Measurements from ENCODE around the gene PERM1. TPM values are rescaled to one million over a fixed set of nuclear protein-coding genes. Genes with fewer than 3 reads are reported as not detected.

Gene PERM1
- total and polyA plus RNA-seq, 4 donors, result 0.42 to 1.5 (median 0.49) TPM

GRCh38 chr1:982765-983436, 1.0 kb upstream of the PERM1 start:
- Histone ChIP-seq H3K36me3 (ENCODE audit: control insufficient read depth in 1 of 2, insufficient read depth in 2 of 2, low read length in 1 of 2) (no peaks in the 10 kb centered on the region), H3K4me3 (ENCODE audit: low read length in 2 of 2) (no peak overlapping the region), H3K27me3 (ENCODE audit: control insufficient read depth in 1 of 2, insufficient read depth in 2 of 2, low read length in 1 of 2) (no peaks in the 10 kb centered on the region), H3K9me3 (ENCODE audit: control insufficient read depth, low read length) (no peaks in the 10 kb centered on the region), H3K4me1 (ENCODE audit: control insufficient read depth in 1 of 2, insufficient read depth in 2 of 2, low read length in 2 of 2) (no peaks in the 10 kb centered on the region), H3K27ac (ENCODE audit: low read depth in 1 of 2, low read length in 2 of 2) (no peak overlapping the region)
- DNase-seq, result no peak
- 90 to 92% methylated on average over 43 of the region's 43 CpGs for WGBS, 2 donors
- ATAC-seq (ENCODE audit: low FRiP score), result no peak
- intact Hi-C loops (cut with DNase I), result loop anchor here (5.0 to 10.0 kb wide), 2 partner anchors 84 to 312 kb away; no protein-coding TSS in a partner anchor

- intact Hi-C loops (cut with DNase I), result loop anchor here (5.0 to 10.0 kb wide), 2 partner anchors 86 to 313 kb away; no protein-coding TSS in a partner anchor
- H3K27me3 ChIP-seq (ENCODE audit: control insufficient read depth in 1 of 2, insufficient read depth in 2 of 2, low read length in 1 of 2), result no peaks in the 10 kb centered on the region
Measured at GRCh38 chr1:981491-981954, 370 bp downstream of the PERM1 start.

GRCh38 chr1:980602-981395, 1.1 kb downstream of the PERM1 start:
- no peaks in the 10 kb centered on the region for H3K27me3 ChIP-seq (ENCODE audit: control insufficient read depth in 1 of 2, insufficient read depth in 2 of 2, low read length in 1 of 2)
- DNase-seq (peak in 1 of 2 donors; percentile 38), ATAC-seq (ENCODE audit: low FRiP score) (no peak)
- H3K9me3 ChIP-seq (ENCODE audit: control insufficient read depth, low read length), result no peaks in the 10 kb centered on the region
- H3K36me3 ChIP-seq (ENCODE audit: control insufficient read depth in 1 of 2, insufficient read depth in 2 of 2, low read length in 1 of 2), result no peaks in the 10 kb centered on the region
- H3K4me3 ChIP-seq (ENCODE audit: low read length in 2 of 2), result no peak overlapping the region
- no peaks in the 10 kb centered on the region for H3K4me1 ChIP-seq (ENCODE audit: control insufficient read depth in 1 of 2, insufficient read depth in 2 of 2, low read length in 2 of 2)
- no peak overlapping the region for H3K27ac ChIP-seq (ENCODE audit: low read depth in 1 of 2, low read length in 2 of 2)
- intact Hi-C loops (cut with DNase I), result loop anchor here (5.0 to 10.0 kb wide), 2 partner anchors 87 to 314 kb away; no protein-coding TSS in a partner anchor
- WGBS, 2 donors, result 87 to 90% methylated on average over 35 of the region's 35 CpGs

More at GRCh38 chr1:981491-981954, 370 bp downstream of the PERM1 start:
- H3K9me3 ChIP-seq (ENCODE audit: control insufficient read depth, low read length), result no peaks in the 10 kb centered on the region
- no peaks in the 10 kb centered on the region for H3K4me1 ChIP-seq (ENCODE audit: control insufficient read depth in 1 of 2, insufficient read depth in 2 of 2, low read length in 2 of 2)
- no peak overlapping the region for H3K4me3 ChIP-seq (ENCODE audit: low read length in 2 of 2)
- WGBS, 2 donors, result 86 to 89% methylated on average over 20 to 21 of the region's 21 CpGs
- ATAC-seq (ENCODE audit: low FRiP score) (peak; percentile 20), DNase-seq (peak in 1 of 2 donors; percentile 42)
- no peaks in the 10 kb centered on the region for H3K36me3 ChIP-seq (ENCODE audit: control insufficient read depth in 1 of 2, insufficient read depth in 2 of 2, low read length in 1 of 2)
- no peak overlapping the region for H3K27ac ChIP-seq (ENCODE audit: low read depth in 1 of 2, low read length in 2 of 2)

GRCh38 chr1:980137-980571, 1.7 kb downstream of the PERM1 start:
- DNase-seq, result peak in 1 of 2 donors; percentile 47
- Histone ChIP-seq H3K27ac (ENCODE audit: low read depth in 1 of 2, low read length in 2 of 2) (no peak overlapping the region), H3K9me3 (ENCODE audit: control insufficient read depth, low read length) (no peaks in the 10 kb centered on the region), H3K36me3 (ENCODE audit: control insufficient read depth in 1 of 2, insufficient read depth in 2 of 2, low read length in 1 of 2) (no peaks in the 10 kb centered on the region), H3K27me3 (ENCODE audit: control insufficient read depth in 1 of 2, insufficient read depth in 2 of 2, low read length in 1 of 2) (no peaks in the 10 kb centered on the region), H3K4me1 (ENCODE audit: control insufficient read depth in 1 of 2, insufficient read depth in 2 of 2, low read length in 2 of 2) (no peaks in the 10 kb centered on the region), H3K4me3 (ENCODE audit: low read length in 2 of 2) (no peak overlapping the region)
- intact Hi-C loops (cut with DNase I), result loop anchor here (5.0 to 10.0 kb wide), 2 partner anchors 87 to 315 kb away; no protein-coding TSS in a partner anchor
- ATAC-seq (ENCODE audit: low FRiP score), result no peak
- 87% methylated on average over 13 of the region's 13 CpGs for WGBS, 2 donors

GRCh38 chr1:979744-980072, 2.2 kb downstream of the PERM1 start:
- 95% methylated on average over 9 of the region's 9 CpGs for WGBS, 2 donors
- Histone ChIP-seq H3K9me3 (ENCODE audit: control insufficient read depth, low read length) (no peaks in the 10 kb centered on the region), H3K4me3 (ENCODE audit: low read length in 2 of 2) (no peak overlapping the region), H3K4me1 (ENCODE audit: control insufficient read depth in 1 of 2, insufficient read depth in 2 of 2, low read length in 2 of 2) (no peaks in the 10 kb centered on the region), H3K27me3 (ENCODE audit: control insufficient read depth in 1 of 2, insufficient read depth in 2 of 2, low read length in 1 of 2) (no peaks in the 10 kb centered on the region), H3K36me3 (ENCODE audit: control insufficient read depth in 1 of 2, insufficient read depth in 2 of 2, low read length in 1 of 2) (no peaks in the 10 kb centered on the region), H3K27ac (ENCODE audit: low read depth in 1 of 2, low read length in 2 of 2) (no peak overlapping the region)
- DNase-seq (no peak), ATAC-seq (ENCODE audit: low FRiP score) (no peak)
- intact Hi-C loops (cut with DNase I), result loop anchor here (5.0 to 10.0 kb wide), 2 partner anchors 88 to 315 kb away; no protein-coding TSS in a partner anchor

- H3K27me3 ChIP-seq (ENCODE audit: control insufficient read depth in 1 of 2, insufficient read depth in 2 of 2, low read length in 1 of 2), result no peaks in the 10 kb centered on the region
- H3K9me3 ChIP-seq (ENCODE audit: control insufficient read depth, low read length), result no peaks in the 10 kb centered on the region
- WGBS, 2 donors, result 91 to 94% methylated on average over 55 to 60 of the region's 60 CpGs
- ATAC-seq (ENCODE audit: low FRiP score), result no peak
- no peak overlapping the region for H3K4me3 ChIP-seq (ENCODE audit: low read length in 2 of 2)
- intact Hi-C loops (cut with DNase I), result no loop called here
- H3K36me3 ChIP-seq (ENCODE audit: control insufficient read depth in 1 of 2, insufficient read depth in 2 of 2, low read length in 1 of 2), result no peaks in the 10 kb centered on the region
- H3K4me1 ChIP-seq (ENCODE audit: control insufficient read depth in 1 of 2, insufficient read depth in 2 of 2, low read length in 2 of 2), result no peaks in the 10 kb centered on the region
- no peak overlapping the region for H3K27ac ChIP-seq (ENCODE audit: low read depth in 1 of 2, low read length in 2 of 2)
- DNase-seq, result peak in 1 of 2 donors; percentile 47
Measured at GRCh38 chr1:978835-979743, 2.8 kb downstream of the PERM1 start.

GRCh38 chr1:978069-978834, 3.6 kb downstream of the PERM1 start:
- no peak overlapping the region for H3K27ac ChIP-seq (ENCODE audit: low read depth in 1 of 2, low read length in 2 of 2)
- H3K4me1 ChIP-seq (ENCODE audit: control insufficient read depth in 1 of 2, insufficient read depth in 2 of 2, low read length in 2 of 2), result no peaks in the 10 kb centered on the region
- peak in 1 of 2 donors; percentile 44 for DNase-seq
- H3K4me3 ChIP-seq (ENCODE audit: low read length in 2 of 2), result no peak overlapping the region
- no peaks in the 10 kb centered on the region for H3K36me3 ChIP-seq (ENCODE audit: control insufficient read depth in 1 of 2, insufficient read depth in 2 of 2, low read length in 1 of 2)
- H3K9me3 ChIP-seq (ENCODE audit: control insufficient read depth, low read length), result no peaks in the 10 kb centered on the region
- intact Hi-C loops (cut with DNase I), result no loop called here
- no peaks in the 10 kb centered on the region for H3K27me3 ChIP-seq (ENCODE audit: control insufficient read depth in 1 of 2, insufficient read depth in 2 of 2, low read length in 1 of 2)
- WGBS, 2 donors, result 92% methylated on average over 43 to 44 of the region's 44 CpGs
- no peak for ATAC-seq (ENCODE audit: low FRiP score)
